GM19372 (cell line): ENCODE results near the gene STEAP2.
"Not testable (repeated sequence)": the region's sequence is repeated elsewhere in the genome, so short reads cannot be mapped to it uniquely, and the experiment has no call there.

Experiments used
- ATAC-seq: cut with Tn5 transposase; IDR thresholded peaks from one replicate; pipeline ENCODE4 v1.9.1; 2021; ENCODE audit warnings: mild to moderate bottlenecking, low read depth, moderate library complexity; ENCODE audit not compliant: unreplicated experiment

The STEAP2 gene

DNA sequence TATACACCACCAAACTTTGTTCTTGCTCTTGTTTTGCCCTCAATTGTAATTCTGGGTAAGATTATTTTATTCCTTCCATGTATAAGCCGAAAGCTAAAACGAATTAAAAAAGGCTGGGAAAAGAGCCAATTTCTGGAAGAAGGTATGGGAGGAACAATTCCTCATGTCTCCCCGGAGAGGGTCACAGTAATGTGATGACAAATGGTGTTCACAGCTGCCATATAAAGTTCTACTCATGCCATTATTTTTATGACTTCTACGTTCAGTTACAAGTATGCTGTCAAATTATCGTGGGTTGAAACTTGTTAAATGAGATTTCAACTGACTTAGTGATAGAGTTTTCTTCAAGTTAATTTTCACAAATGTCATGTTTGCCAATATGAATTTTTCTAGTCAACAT is 20.9 kb downstream of the STEAP2 start:
- ATAC-seq: no peak

DNA sequence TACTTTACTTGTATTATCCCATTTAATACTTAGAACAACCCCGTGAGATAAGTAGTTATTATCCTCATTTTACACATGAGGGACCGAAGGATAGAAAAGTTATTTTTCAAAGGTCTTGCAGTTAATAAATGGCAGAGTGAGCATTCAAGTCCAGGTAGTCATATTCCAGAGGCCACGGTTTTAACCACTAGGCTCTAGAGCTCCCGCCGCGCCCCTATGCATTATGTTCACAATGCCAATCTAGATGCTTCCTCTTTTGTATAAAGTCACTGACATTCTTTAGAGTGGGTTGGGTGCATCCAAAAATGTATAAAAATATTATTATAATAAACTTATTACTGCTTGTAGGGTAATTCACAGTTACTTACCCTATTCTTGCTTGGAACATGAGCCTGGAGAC is 22.0 kb downstream of the STEAP2 start:
- ATAC-seq: no peak

DNA sequence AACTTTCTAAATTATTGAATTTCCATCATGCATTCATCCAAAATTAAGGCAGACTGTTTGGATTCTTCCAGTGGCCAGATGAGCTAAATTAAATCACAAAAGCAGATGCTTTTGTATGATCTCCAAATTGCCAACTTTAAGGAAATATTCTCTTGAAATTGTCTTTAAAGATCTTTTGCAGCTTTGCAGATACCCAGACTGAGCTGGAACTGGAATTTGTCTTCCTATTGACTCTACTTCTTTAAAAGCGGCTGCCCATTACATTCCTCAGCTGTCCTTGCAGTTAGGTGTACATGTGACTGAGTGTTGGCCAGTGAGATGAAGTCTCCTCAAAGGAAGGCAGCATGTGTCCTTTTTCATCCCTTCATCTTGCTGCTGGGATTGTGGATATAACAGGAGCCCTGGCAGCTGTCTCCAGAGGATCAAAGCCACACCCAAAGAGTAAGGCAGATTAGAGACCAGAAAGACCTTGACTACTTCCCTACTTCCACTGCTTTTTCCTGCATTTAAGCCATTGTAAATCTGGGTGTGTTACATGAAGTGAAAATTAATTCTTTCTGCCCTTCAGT is 25.3 kb downstream of the STEAP2 start:
- no peak for ATAC-seq

DNA sequence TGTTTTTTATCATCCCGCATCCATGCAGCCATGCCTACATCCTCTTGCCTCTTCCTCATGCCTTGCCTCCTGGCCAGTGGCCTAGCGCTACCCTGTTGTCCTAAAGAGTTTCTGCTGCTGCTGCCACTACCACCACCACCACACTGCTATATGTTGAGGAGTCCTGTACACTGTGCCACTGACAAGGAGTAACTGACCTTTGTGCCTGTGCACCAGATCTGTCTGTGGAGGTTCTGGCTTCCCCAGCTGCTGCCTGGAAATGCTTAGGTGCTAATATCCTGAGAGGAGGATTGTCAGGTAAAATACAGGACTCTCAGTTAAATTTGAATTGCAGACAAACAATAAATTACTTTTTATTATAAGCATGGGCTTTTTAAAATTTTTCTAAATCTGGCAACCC is 26.5 kb downstream of the STEAP2 start:
- no peak for ATAC-seq

DNA sequence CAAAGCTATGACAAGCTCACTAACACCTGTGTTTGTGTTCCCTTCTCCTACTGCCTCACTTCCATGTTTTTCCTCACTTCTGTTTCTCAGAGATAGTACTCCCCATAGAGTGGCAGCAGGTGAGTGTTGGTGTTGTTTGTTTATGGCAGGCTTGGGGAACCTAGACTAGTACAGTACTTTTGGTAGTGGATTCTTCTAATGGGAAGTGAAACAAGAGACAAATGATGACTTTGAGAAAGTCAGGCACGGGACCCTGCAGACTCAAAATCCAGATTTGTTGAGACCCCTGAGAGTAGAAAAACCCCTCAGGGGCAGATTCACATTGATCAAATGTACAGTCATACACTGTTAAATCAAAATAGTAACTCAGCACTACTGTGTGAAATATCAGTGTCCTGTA is 27.0 kb downstream of the STEAP2 start:
- no peak for ATAC-seq

DNA sequence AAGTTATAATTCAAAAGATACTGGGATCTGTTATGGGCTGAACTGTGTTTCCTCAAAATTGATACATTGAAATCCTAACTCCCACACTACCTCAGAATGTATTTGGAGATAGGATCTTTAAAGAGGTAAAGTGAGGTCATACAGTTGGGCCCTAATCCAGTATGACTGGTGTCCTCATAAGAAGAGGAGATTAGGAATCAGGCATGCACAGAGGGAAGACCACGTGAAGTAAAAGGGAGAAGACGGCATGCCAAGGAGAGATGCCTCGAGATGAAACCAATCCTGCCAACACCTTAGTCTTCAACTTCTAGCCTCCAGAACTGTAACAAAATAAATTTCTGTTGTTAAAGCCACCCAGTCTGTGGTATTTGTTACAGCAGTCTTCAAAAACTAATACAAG is 27.5 kb downstream of the STEAP2 start:
- ATAC-seq: no peak

DNA sequence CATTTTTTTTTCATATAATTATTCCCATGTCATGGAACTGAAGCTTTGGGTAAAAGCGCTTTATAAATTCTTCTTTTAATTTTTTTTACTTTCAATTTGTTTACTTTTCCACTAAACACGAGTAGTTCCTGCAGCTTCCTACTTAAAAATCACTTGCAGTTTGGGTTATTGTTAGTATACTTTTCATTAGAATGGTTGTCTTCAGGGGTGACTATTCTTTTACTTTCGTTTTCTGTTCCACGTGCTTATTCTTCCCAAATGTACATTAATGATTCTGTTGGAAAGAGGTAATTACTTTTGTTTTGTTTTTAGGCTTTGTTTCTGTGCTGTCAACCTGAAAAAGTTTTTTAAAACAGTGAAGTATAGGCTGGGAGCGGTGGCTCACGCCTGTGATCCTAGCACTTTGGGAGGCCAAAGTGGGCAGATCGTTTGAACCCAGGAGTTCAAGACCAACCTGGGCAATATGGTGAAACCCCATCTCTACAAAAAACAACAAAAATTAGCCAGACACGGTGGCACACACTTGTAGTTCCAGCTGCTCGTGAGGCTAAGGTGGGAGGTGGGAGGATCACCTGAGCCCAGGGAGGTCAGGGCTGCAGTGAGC is 28.2 kb downstream of the STEAP2 start:
- no peak for ATAC-seq

DNA sequence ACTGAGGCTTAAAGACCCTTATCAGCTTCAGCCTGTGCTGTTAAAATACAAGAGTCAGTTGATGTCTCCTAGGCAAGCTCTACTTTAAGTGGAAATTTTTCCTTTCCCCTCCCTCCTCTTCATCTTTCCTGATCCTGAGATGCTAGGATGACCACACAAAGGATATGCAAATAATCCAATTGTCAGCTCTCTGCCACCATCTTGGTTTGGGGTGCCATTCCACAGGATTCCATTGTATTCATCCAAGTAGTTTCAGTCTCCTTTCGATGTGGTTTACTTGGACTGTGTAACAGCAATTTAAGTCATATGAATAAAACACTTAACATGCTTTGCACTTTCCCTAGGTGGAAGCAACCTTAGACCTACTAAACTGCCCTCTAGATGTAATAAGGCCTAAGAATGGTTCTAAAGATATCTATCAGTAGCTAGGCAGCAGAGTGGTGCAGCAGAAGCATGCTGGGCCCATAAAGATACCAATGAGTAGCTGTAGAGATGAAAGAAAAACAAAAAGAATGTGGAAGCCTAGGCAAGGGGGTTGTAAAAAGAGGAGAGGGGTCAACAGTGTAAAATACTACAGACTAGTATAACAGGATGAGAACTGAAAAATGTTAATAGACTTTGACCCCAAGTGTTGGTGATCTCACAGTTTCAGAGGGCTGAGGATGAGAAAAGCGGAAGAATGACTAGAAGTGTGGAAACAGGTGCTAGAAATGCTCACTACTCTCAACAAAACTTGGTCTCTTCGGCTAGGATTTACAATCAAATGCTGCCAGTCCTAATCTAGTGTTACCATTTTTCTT is 31.0 kb downstream of the STEAP2 start:
- ATAC-seq: peak; percentile 81

DNA sequence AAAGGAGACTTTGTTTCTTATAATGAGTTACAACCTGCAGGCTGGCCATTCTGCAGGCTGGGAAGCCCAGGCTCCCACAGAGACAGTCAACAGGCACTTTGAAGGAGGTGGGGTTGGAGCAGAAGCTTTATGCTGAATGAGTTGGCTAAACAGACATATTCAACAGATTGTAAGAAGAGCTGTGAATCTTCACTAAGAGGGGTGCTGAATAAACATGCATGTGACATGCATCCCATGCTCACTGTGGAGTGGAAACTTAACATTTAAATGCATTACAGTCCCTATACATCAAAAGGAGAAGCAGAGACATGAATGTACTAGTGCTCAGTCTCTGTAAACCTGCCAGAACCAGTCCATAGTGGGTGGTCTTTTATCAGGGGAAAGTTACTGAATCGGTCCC is 32.0 kb downstream of the STEAP2 start:
- no peak for ATAC-seq

DNA sequence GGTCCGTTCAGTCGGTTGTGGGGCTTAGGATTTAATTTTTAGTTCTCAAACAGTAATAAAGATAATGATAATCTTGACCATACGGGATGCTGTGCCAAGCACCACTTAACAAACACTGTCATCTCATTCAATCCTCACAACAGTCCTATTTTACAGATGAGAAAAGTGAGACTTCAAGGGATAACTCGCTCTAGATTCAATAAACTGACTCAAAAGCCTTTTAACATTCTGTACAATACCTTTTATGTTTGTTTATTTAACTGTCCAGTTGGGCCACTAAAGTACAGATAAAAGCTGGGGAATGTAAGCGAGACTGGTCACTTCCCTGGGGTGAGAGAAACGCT is 33.0 kb downstream of the STEAP2 start:
- no peak for ATAC-seq

DNA sequence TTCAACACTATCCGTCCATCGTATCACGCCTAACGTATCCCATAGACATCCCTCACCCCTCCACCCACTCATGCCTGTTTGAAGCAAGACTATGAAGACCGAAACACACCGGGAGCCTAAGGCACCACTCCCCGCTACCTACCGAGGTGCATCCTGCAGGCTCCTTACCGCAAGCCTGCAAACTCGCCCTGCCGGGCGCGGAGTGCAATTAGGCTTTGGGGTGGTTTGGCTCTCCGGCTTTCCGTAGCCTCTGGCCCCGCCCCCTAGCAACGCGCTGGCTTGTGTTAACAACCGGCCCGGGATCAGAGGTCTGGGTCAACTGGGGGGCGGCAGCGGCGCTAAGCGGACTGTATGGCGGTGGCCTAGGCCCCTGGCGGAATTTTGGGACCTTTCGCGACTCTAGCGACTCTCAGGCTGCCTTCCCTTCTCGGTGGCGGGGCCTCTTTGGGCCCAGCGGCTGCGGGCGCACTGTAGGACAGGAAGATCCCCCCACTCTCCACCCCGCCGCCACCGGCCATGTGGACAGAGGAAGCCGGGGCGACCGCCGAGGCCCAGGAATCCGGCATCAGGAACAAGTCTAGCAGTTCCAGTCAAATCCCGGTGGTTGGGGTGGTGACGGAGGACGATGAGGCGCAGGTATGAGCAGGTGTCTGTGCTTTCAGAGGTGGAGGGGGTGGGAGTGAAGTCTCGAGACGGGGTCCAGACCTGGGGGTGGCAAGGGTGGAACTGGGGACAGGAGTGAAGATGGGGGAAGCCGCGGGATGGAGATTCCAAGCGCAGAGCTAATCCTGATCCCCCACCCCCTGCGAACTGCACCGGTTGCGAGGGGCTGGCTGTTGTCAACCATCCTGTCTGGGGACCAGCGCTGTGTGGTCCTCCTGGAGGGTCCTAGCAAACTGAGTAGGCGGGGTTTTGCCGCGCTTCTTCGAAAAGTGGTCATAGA is 33.6 kb downstream of the STEAP2 start, which contains the start of gene CFAP69:
Gene CFAP69, plus strand, starts transcription at position 266 of the 943 bp plus-strand sequence. Its CDS starts 251 bp downstream, at position 517.
- ATAC-seq: peak; percentile 64

DNA sequence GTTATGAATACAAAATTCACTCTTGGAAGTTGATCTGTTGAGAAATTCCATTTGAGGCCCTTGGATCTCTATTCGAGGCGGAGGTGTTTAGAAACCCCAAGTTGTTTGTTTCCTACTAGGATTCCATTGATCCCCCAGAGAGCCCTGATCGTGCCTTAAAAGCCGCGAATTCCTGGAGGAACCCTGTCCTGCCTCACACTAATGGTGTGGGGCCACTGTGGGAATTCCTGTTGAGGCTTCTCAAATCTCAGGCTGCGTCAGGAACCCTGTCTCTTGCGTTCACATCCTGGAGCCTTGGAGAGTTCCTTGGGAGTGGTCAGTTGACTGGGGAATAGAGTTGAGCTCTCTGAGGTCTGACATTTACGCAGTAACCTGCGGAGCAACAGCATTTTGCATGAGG is 34.6 kb downstream of the STEAP2 start:
- no peak for ATAC-seq

DNA sequence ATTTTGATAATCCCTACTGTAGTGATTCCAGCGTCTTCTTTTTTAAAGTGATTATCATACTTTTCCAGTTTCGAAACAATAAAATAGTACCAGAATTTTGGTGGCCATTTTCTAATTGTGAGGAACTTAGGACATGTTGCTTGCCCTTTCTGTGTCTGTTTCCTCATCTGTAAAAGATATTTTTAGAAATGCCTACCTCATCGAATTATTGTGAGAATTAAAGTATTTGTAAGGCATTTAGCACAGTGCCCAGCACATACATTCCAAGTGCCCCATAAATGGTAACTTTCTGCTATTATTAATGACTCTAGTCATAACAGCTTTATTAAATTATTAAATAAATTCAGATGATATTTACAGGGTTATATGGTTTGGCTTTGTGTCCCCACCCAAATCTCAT is 37.2 kb downstream of the STEAP2 start:
- ATAC-seq: no peak

DNA sequence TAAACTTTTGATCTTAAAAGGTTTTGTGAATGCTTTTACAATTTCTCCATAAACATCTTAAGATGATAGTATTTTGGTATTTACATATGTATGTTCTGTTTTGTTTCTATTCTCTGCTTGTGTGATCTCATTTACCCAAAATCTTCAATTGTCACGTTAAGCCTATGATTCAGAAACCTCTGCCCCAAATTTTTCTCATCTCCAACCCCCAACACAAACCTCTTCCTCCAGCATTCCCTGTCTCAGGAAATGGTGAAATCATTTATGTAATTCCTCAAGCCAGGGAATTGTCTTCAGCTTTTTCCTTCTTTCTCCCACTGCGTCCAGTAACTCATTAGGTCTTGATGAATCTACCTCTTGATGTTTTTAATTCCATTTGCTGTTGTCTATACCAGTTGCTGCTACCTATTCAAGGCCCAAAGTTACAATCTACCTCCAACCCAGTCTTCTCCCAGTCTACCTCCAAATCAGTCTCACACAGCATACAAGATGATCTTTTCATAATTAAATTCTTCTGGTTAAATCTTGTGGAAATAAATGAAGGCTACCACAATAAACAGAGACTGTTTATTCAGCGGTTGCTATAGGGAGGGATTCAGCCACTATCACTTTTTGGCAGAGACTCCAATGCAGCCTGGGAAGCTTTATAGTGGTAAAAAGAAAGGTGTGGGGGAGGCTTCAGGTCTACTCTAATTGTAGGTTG is 39.2 kb downstream of the STEAP2 start:
- ATAC-seq: no peak

DNA sequence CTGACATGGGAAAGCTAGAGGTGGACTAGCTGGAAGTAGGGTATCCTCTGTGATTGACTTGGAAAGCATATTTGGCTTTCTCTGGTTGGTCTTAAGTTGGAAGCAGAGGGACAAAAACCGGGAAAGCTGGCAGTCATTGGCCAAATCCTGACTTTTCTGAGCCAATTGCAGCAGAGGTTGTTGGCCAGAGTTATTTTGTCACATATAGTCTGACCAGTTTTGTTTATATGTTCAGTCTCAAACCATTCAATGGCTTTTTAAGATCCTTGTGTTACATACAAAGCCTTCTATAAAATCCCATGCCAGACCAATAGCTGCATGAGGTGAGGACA is 39.7 kb downstream of the STEAP2 start:
- ATAC-seq: no peak

DNA sequence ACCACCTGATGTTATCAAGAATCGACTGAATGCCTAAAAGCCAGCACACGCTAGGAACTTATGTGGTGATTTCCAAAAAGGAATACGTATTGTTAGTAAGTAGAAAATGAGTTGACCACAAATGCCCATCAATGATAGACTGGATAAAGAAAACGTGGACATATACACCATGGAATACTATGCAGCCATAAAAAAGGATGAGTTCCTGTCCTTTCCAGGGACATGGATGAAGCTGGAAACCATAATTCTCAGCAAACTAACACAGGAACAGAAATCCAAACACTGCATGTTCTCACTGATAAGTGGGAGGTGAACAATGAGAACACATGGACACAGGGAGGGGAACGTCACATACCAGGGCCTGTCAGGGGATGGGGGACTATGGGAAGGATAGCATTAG is 44.5 kb downstream of the STEAP2 start:
- not testable (repeated sequence) for ATAC-seq

DNA sequence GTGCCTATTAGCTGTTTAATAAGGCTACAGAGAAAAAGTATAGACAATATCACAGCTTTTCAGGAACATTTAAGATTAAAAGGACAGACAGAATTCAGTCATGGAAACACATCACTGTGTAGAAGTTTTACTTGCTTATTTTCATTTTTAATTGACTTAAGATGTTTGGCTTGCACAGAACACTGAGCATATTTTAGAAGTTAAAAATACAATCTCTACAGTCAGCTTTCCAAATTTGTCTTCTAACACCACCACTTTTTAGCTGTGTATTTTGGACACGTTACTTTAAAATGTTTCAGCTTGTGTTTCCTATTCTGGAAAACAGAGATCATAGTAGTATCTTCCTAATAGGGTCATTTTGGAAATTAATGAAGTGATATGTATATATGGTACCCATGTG is 45.2 kb downstream of the STEAP2 start:
- ATAC-seq: no peak

DNA sequence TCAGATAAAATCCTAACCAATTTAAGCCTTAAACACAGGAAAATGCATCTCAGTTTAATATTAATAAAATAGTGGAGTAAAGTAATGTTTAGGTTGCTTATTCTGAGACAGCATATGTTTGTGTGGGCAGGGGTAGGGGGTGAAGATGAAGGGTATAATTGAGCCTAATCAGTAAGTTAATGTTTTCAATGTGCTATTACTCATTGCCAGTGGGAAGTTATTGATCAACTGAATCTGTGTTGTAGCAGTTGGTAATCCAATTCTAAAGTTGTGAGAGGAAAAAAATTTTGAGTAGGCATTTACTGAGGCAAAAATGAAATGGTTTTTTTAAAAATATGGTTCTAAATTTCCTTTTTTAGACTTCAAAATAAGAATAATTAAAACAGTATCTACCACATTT is 49.9 kb downstream of the STEAP2 start:
- ATAC-seq: no peak

DNA sequence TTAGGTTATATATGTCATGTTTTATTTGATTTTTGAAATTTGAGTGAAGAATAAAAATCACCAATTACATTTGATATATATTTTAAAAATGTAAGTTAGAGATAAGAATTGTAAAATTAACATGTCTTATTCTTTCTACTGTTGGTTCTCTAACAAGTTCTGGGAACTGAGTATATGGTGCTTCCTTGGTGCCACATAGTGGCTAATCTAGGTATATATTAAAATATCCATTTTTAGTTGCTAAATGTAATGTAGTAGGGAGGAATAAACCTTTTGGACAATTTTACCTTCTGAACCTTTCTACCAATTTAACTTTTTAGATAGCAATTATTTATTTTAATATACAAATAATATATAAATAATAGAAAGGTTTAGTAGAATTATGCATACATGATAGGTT is 50.9 kb downstream of the STEAP2 start:
- ATAC-seq: peak; percentile 95

DNA sequence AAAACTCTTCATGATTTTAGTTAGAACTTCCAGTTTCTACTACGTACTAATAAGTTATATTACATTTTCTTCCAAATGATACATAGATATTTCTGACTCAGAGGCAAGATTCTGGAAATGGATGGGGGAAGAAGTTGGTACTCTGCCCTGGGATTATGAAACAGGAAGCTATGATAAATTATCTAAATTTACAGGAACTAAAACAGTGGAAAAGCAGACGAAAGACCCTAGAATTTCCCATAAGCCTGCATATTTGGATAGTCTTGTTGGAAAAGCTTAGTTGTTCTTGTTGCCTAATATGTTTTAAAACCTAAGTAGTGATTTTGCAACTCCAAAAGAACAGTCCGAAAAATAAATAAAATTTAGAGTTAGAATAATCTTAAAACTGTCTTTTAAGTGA is 55.3 kb downstream of the STEAP2 start:
- ATAC-seq: no peak
